Measurements from ENCODE around the gene CRTAC1.

GRCh38 chr10:97914837-97915211 lies 115.6 kb downstream of the CRTAC1 start:
- TF ChIP-seq CTCF (IDR thresholded peaks at IDR 0.05 in 2 of 3, conservative IDR thresholded peaks at IDR 0.05 in 1 of 3; ENCODE audit: borderline replicate concordance in 1 of 3, insufficient read depth in 1 of 3, low read depth in 2 of 3, low read length in 2 of 3) (peak; percentile 92 to 97 (median 96)), YY1 (IDR thresholded peaks at IDR 0.05; ENCODE audit: extremely low read depth, insufficient replicate concordance, low read depth, low read length) (peak; percentile 65), REST (IDR thresholded peaks at IDR 0.05; ENCODE audit: low read depth) (no peak), POLR2A (IDR thresholded peaks at IDR 0.05; ENCODE audit: borderline replicate concordance, extremely low read depth, insufficient read depth, insufficient read length) (no peak), SP1 (IDR thresholded peaks at IDR 0.05; ENCODE audit: low read depth) (no peak), ZBTB33 (IDR thresholded peaks at IDR 0.05; ENCODE audit: extremely low read depth, insufficient replicate concordance, low read length) (no peak), EZH2 (IDR thresholded peaks at IDR 0.05) (no peak), ELF1 (IDR thresholded peaks at IDR 0.05; ENCODE audit: borderline replicate concordance, low read depth) (no peak), POLR2AphosphoS5 (IDR thresholded peaks at IDR 0.05; ENCODE audit: low read depth, low read length) (no peak), RAD21 (IDR thresholded peaks at IDR 0.05; ENCODE audit: low read depth) (peak; percentile 99)

All from HCT116 (cell line).